ENCODE results near the gene ZNF649.

- peak in 1 of 11 experiments; percentile 14 for TF ChIP-seq CTCF (IDR thresholded peaks at IDR 0.05 in 8 of 11, conservative IDR thresholded peaks at IDR 0.05 in 3 of 11)
- no peak for TF ChIP-seq POLR2A (IDR thresholded peaks at IDR 0.05)
- peak; percentile 81 to 83 (median 82) for TF ChIP-seq POLR2AphosphoS5 (IDR thresholded peaks at IDR 0.05)
These were observed at the start of gene ZNF649 for GRCh38 chr19:51904331-51905165.
